HUES64 (cell line): ENCODE results near the gene PON3.
"Not testable (repeated sequence)": the region's sequence is repeated elsewhere in the genome, so short reads cannot be mapped to it uniquely, and the experiment has no call there.

Source experiments
- H3K27ac ChIP-seq: 2 replicates; pipeline ENCODE4 v1.7.0; 2013; ENCODE audit warnings: low read depth, low read length, inconsistent platforms
- H3K27me3 ChIP-seq: 2 replicates; pipeline ENCODE4 v1.6.1; 2013; ENCODE audit warnings: mild to moderate bottlenecking, low read length; ENCODE audit not compliant: insufficient read depth
- H3K36me3 ChIP-seq: 2 replicates; pipeline ENCODE4 v1.6.1; 2013; ENCODE audit warnings: mild to moderate bottlenecking, low read length; ENCODE audit not compliant: insufficient read depth
- H3K4me1 ChIP-seq: 2 replicates; pipeline ENCODE4 v1.6.1; 2013; ENCODE audit warnings: mild to moderate bottlenecking, low read length, moderate library complexity; ENCODE audit not compliant: insufficient read depth
- H3K4me3 ChIP-seq: 2 replicates; pipeline ENCODE4 v1.5.1; 2013; ENCODE audit warnings: mild to moderate bottlenecking, low read length, moderate library complexity
- H3K9ac ChIP-seq: 2 replicates; pipeline ENCODE4 v1.6.1; 2013; ENCODE audit warnings: mild to moderate bottlenecking, low read depth, low read length
- H3K9me3 ChIP-seq: 2 replicates; pipeline ENCODE4 v1.6.1; 2013; ENCODE audit warnings: low read depth, low read length; ENCODE audit not compliant: insufficient read depth
- WGBS: fragments of 150-250, 120-280 bp; methylation state at CpG from one replicate; pipeline ENCODE4 v1.1.7; 2013; ENCODE audit warnings: missing lambda C conversion rate; 5-methylcytosine and 5-hydroxymethylcytosine counted together

The PON3 gene

GRCh38 chr7:95389516-95389915 lies 6.7 kb downstream of the PON3 start:
- H3K4me3 ChIP-seq = no peak overlapping the region
- H3K36me3 ChIP-seq = no peaks in the 10 kb centered on the region
- H3K27me3 ChIP-seq = no peaks in the 10 kb centered on the region
- WGBS = 92% methylated on average over 7 of the region's 7 CpGs
- H3K9me3 ChIP-seq = no peaks in the 10 kb centered on the region
- H3K4me1 ChIP-seq = peaks cover 4% of the 10 kb centered on the region; the same call in 1 of the 2 replicates
- no peak overlapping the region for H3K27ac ChIP-seq
- no peak overlapping the region for H3K9ac ChIP-seq

DNA sequence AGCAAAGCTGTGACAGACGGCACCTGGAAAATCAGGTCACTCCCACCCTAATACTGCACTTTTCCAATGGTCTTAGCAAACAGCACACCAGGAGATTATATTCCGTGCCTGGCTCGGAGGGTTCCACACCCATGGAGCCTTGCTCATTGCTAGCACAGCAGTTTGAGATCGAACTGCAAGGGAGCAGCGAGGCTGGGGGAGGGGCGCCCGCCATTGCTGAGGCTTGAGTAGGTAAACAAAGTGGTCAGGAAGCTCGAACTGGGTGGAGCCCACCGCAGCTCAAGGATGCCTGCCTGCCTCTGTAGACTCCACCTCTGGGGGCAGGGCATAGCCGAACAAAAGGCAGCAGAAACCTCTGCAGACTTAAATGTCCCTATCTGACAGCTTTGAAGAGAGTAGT lies 16.7 kb downstream of the PON3 start:
- H3K9me3 ChIP-seq, H3K4me3 ChIP-seq, H3K27me3 ChIP-seq, H3K36me3 ChIP-seq, H3K9ac ChIP-seq, H3K4me1 ChIP-seq, H3K27ac ChIP-seq: not testable (repeated sequence)
- WGBS = 92% methylated on average over 10 of the region's 10 CpGs

DNA sequence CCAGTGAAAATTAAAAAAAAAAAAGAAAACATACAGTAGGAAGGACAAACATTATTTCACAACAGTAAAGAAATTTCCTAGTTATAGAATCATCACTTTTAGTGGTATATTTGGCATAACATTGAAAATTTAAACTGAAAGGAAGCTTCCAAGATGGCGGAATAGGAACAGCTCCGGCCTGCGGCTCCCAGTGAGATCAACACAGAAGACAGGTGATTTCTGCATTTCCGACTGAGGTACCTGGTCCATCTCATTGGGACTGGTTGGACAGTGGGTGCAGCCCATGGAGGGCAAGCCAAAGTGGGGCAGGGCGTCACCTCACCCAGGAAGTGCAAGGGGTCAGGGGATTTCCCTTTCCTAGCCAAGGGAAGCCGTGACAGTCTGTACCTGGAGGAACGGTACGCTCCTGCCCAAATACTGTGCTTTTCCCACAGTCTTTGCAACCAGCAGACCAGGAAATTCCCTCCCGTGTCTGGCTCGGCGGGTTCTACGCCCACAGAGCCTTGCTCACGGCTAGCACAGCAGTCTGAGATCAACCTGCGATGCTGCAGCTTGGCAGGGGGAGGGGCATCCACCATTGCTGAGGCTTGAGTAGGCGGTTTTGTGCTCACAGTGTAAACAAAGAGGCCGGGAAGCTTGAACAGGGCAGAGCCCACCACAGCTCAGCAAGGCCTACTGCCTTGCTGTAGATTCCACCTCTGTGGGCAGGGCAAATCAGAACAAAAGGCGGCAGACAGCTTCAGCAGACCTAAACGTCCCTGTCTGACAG lies 19.4 kb downstream of the PON3 start:
- Histone ChIP-seq H3K4me1 (no peaks in the 10 kb centered on the region), H3K27me3 (no peaks in the 10 kb centered on the region), H3K27ac (no peak overlapping the region), H3K9me3 (peaks cover 3% of the 10 kb centered on the region; the same call in 1 of the 2 replicates), H3K9ac (no peak overlapping the region), H3K36me3 (no peaks in the 10 kb centered on the region), H3K4me3 (no peak overlapping the region)
- 87% methylated on average over 18 of the region's 18 CpGs for WGBS

DNA sequence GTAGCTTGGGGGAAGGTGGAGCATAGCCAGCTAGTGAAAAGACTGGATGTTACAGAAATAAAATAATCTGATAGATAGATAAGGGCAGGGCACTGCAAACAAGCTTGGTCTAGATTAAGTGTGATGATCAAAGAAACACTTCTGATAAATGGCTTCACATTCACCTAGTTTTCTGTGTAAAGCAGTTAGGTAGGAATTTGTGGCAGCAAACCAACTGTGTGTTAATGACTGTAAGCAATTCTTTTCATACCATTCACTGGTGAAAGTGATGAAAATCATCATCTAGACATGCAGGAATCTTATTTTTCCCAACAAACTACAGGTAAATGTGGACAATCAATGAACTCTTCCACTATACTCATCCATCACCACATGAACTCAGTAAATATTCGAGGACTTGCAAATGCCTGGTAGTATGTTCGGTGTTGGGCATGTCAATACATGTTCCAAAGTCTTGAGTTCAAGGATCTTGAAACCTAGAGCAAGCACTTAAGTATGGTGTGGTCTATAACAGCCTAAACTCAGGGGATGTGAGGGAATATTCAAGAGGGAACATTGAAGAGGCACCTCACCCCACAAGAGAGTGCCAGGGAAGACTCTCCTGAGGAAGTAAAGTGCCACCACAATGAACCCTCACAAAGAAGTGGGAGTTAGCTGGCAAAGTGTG lies 20.5 kb downstream of the PON3 start:
- Histone ChIP-seq H3K9me3 (peaks cover 3% of the 10 kb centered on the region; the same call in 1 of the 2 replicates), H3K4me1 (no peaks in the 10 kb centered on the region), H3K4me3 (no peak overlapping the region), H3K27me3 (no peaks in the 10 kb centered on the region), H3K27ac (no peak overlapping the region), H3K36me3 (no peaks in the 10 kb centered on the region), H3K9ac (no peak overlapping the region)
- WGBS = 94% methylated on average over 2 of the region's 2 CpGs

GRCh38 chr7:95373323-95373722 lies 22.9 kb downstream of the PON3 start:
- no peaks in the 10 kb centered on the region for H3K27me3 ChIP-seq
- 89% methylated on average over 4 of the region's 4 CpGs for WGBS
- H3K36me3 ChIP-seq = no peaks in the 10 kb centered on the region
- no peak overlapping the region for H3K4me3 ChIP-seq
- H3K9ac ChIP-seq = no peak overlapping the region
- H3K27ac ChIP-seq = no peak overlapping the region
- no peaks in the 10 kb centered on the region for H3K9me3 ChIP-seq
- H3K4me1 ChIP-seq = no peaks in the 10 kb centered on the region

- H3K9me3 ChIP-seq = no peaks in the 10 kb centered on the region
- H3K36me3 ChIP-seq = no peaks in the 10 kb centered on the region
- H3K4me3 ChIP-seq = no peak overlapping the region
- H3K9ac ChIP-seq = no peak overlapping the region
- no peaks in the 10 kb centered on the region for H3K27me3 ChIP-seq
- H3K4me1 ChIP-seq = no peaks in the 10 kb centered on the region
- 92% methylated on average over 3 of the region's 3 CpGs for WGBS
- no peak overlapping the region for H3K27ac ChIP-seq
These were observed 27.9 kb downstream of the PON3 start for GRCh38 chr7:95368235-95368634.

DNA sequence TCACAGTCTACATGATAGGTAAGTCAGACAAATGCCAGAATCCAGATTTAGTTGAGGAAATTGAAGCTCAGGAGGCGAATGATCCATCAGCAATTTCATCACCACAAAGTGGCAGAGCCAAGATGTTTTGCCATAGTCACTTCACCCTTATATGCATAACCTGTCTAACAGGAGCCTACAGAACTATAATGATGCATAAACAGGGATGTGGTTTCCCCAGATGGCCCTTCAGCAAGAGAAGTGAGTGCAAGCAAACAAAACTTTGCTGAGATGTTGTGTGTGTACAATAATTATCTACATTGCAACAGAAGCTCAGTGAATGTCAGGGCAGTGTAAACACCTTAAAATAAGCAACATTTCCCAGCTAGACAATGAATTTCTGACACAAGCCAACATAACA lies 28.6 kb downstream of the PON3 start:
- no peaks in the 10 kb centered on the region for H3K9me3 ChIP-seq
- no peaks in the 10 kb centered on the region for H3K36me3 ChIP-seq
- 95% methylated on average over 1 of the region's 1 CpG for WGBS
- no peak overlapping the region for H3K4me3 ChIP-seq
- H3K9ac ChIP-seq = no peak overlapping the region
- no peaks in the 10 kb centered on the region for H3K4me1 ChIP-seq
- no peaks in the 10 kb centered on the region for H3K27me3 ChIP-seq
- no peak overlapping the region for H3K27ac ChIP-seq

DNA sequence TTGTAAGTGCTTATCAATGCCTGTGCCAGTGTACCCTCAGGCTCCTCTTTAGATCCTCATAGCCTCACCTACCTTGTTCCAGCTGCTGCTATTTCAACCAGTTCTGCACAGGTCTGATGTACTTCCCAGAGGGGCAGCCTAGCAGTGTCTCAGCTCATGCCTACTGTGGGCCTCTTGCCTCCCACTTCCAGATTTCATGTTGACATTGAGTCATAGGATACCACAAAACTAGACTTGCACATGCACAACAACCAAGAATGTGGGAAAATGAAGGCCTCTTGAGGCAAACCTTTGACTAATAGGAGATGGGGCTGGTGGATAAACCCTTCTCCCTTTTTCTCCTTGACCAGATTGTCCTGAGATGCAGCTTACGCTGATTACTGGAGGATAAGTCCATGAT lies 31.0 kb downstream of the PON3 start:
- WGBS = 97% methylated on average over 1 of the region's 1 CpG
- Histone ChIP-seq H3K27me3 (no peaks in the 10 kb centered on the region), H3K36me3 (no peaks in the 10 kb centered on the region), H3K4me3 (no peak overlapping the region), H3K4me1 (no peaks in the 10 kb centered on the region), H3K9ac (no peak overlapping the region), H3K9me3 (no peaks in the 10 kb centered on the region), H3K27ac (no peak overlapping the region)

- Histone ChIP-seq H3K9ac (no peak overlapping the region), H3K27me3 (no peaks in the 10 kb centered on the region), H3K4me1 (no peaks in the 10 kb centered on the region), H3K36me3 (no peaks in the 10 kb centered on the region), H3K27ac (no peak overlapping the region), H3K4me3 (no peak overlapping the region), H3K9me3 (no peaks in the 10 kb centered on the region)
- 75% methylated on average over 3 of the region's 3 CpGs for WGBS
These were observed 38.6 kb downstream of the PON3 start for GRCh38 chr7:95357623-95358022.

GRCh38 chr7:95342642-95343307 lies 53.4 kb downstream of the PON3 start:
- no peaks in the 10 kb centered on the region for H3K27me3 ChIP-seq
- H3K27ac ChIP-seq = no peak overlapping the region
- WGBS = 32% methylated on average over 4 of the region's 4 CpGs
- H3K9me3 ChIP-seq = no peaks in the 10 kb centered on the region
- no peak overlapping the region for H3K9ac ChIP-seq
- H3K4me3 ChIP-seq = no peak overlapping the region
- H3K36me3 ChIP-seq = no peaks in the 10 kb centered on the region
- H3K4me1 ChIP-seq = peaks cover 12% of the 10 kb centered on the region

- no peak overlapping the region for H3K4me3 ChIP-seq
- WGBS = 95% methylated on average over 3 of the region's 3 CpGs
- H3K27ac ChIP-seq = no peak overlapping the region
These were observed 54.1 kb downstream of the PON3 start for GRCh38 chr7:95342029-95342428.

More at GRCh38 chr7:95342029-95342428, 54.1 kb downstream of the PON3 start:
- Histone ChIP-seq H3K36me3 (no peaks in the 10 kb centered on the region), H3K4me1 (peaks cover 12% of the 10 kb centered on the region), H3K9ac (no peak overlapping the region), H3K9me3 (no peaks in the 10 kb centered on the region), H3K27me3 (no peaks in the 10 kb centered on the region)
